ENCODE results near the gene FILIP1L. TPM values are rescaled to one million over a fixed set of nuclear protein-coding genes. Genes with fewer than 3 reads are reported as not detected.

Gene FILIP1L
- total and polyA plus RNA-seq, 2 of the 13 experiments (the other 11 are each of a cell fraction or from before 2014, with no cell fraction given): 8.1 to 187 TPM

DNA sequence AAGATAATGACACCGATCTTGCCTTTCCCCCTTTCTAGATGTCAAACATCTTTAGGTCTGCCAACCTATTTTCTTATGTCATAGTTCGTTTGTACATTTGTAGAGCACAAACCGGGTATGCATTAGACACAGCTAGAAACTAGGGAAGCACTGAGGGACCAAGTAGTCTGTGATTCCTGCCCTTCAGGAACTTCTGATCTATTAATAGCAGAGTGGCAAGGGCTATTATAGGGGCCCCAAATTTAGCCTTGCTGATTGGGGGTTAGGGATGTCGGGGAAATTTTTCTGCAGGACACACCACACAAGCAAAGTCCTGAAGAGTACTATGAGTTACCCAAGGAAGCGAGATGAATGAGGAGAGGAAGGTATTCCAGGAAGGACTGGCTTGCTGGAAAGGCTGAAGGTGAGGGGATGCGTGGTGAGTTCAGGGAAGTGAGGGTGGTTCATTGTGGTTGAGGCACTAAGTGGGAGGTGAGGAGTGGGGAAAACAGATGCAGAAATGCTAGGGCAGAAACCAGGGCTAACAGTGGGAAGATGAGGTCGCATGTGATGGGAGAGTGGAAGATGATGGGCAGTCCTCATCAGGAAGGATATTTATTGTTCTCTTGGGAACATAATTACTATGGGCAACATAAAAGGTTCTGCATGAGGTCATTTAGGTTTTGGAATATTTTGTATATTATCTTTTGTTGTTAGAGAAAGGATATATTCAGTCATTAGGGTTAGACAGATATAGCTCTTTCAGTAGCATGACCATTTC lies 152.4 kb downstream of the FILIP1L start (continued):
- TF ChIP-seq, protein P1, sequence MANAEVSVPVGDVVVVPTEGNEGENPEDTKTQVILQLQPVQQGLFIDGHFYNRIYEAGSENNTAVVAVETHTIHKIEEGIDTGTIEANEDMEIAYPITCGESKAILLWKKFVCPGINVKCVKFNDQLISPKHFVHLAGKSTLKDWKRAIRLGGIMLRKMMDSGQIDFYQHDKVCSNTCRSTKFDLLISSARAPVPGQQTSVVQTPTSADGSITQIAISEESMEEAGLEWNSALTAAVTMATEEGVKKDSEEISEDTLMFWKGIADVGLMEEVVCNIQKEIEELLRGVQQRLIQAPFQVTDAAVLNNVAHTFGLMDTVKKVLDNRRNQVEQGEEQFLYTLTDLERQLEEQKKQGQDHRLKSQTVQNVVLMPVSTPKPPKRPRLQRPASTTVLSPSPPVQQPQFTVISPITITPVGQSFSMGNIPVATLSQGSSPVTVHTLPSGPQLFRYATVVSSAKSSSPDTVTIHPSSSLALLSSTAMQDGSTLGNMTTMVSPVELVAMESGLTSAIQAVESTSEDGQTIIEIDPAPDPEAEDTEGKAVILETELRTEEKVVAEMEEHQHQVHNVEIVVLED (CRISPR knock-in tag; IDR thresholded peaks at IDR 0.05; ENCODE audit: borderline replicate concordance): no peak
- TF ChIP-seq ZSCAN21 (CRISPR knock-in tag; IDR thresholded peaks at IDR 0.05; ENCODE audit: borderline replicate concordance): no peak

DNA sequence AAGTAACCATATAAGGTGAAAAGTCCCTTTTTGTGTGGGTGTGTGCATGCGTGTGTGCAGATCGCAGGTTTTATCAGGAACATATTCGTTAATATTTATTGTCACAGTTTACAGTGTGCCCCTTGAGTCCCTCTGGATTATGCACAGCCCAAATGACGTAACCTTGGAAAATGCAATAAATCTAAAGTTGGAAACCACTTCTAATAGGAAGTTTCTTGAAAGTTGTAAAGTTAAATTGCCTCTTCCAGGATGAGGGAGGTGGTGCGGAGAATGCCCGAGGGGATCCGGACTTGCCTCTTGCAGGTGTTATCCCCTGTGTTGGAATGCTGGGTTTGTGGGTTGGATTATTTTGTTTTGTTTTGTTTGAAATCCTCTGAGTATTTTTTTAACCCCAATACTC lies 153.4 kb downstream of the FILIP1L start:
- CTCF ChIA-PET (ENCODE audit: low intra/inter-chr PET ratio, low total read pairs): no interaction called here
- no peak overlapping the region for H3K4me2 ChIP-seq (ENCODE audit: low read depth, low read length)
- POLR2A ChIA-PET: no interaction called here
- H4K20me1 ChIP-seq (ENCODE audit: insufficient read depth, low read length): no peaks in the 10 kb centered on the region
- no peaks in the 10 kb centered on the region for H3K36me3 ChIP-seq (replicated peaks in 1 of 2; ENCODE audit: control insufficient read depth in 1 of 2, insufficient read depth in 2 of 2, low read length in 2 of 2)
- no peaks in the 10 kb centered on the region for H3K79me2 ChIP-seq (ENCODE audit: insufficient read depth, low read length)
- no peak overlapping the region for H3K9ac ChIP-seq (ENCODE audit: insufficient read depth, low read depth, low read length)
- H3K4me1 ChIP-seq (ENCODE audit: insufficient read depth, low read length): peaks cover 39% of the 10 kb centered on the region
- 97% methylated on average over 7 of the region's 7 CpGs for WGBS (ENCODE audit: low lambda C conversion rate)
- DNase-seq (ENCODE audit: low spot score) (no peak), ATAC-seq (no peak), FAIRE-seq (no peak)
- H2AFZ ChIP-seq (ENCODE audit: low read length): no peak overlapping the region
- in situ Hi-C loops (cut with HindIII; ENCODE audit: extremely low pct_ligation_motif_present, low pct_unique_long_range_greater_than_20kb): no loop called here
- H3K27me3 ChIP-seq (ENCODE audit: control insufficient read depth in 1 of 2, insufficient read depth in 2 of 2, low read length in 2 of 2): no peaks in the 10 kb centered on the region
- intact Hi-C loops (cut with micrococcal nuclease; ENCODE audit: unreplicated experiment): no loop called here
- no peak overlapping the region for H3K4me3 ChIP-seq (replicated peaks in 1 of 3; ENCODE audit: insufficient read depth in 1 of 3, low read depth in 2 of 3, low read length in 3 of 3)
- no peak overlapping the region for H3K27ac ChIP-seq (ENCODE audit: extremely low read length, insufficient read depth, low read length)
- no TSS peak for BruUV-seq (replicated peaks)
- H3K9me3 ChIP-seq (ENCODE audit: low read length): no peaks in the 10 kb centered on the region
- TF ChIP-seq, protein P2, sequence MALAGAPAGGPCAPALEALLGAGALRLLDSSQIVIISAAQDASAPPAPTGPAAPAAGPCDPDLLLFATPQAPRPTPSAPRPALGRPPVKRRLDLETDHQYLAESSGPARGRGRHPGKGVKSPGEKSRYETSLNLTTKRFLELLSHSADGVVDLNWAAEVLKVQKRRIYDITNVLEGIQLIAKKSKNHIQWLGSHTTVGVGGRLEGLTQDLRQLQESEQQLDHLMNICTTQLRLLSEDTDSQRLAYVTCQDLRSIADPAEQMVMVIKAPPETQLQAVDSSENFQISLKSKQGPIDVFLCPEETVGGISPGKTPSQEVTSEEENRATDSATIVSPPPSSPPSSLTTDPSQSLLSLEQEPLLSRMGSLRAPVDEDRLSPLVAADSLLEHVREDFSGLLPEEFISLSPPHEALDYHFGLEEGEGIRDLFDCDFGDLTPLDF (CRISPR knock-in tag; IDR thresholded peaks at IDR 0.05): no peak
- TF ChIP-seq SMAD3 (CRISPR knock-in tag; IDR thresholded peaks at IDR 0.05) (no peak), ZNF549 (CRISPR knock-in tag; IDR thresholded peaks at IDR 0.05) (no peak), HOXA3 (CRISPR knock-in tag; IDR thresholded peaks at IDR 0.05) (no peak), ZNF629 (CRISPR knock-in tag; conservative IDR thresholded peaks at IDR 0.05) (no peak), RAD51 (IDR thresholded peaks at IDR 0.05; ENCODE audit: borderline replicate concordance) (no peak), ZNF333 (CRISPR knock-in tag; IDR thresholded peaks at IDR 0.05; ENCODE audit: borderline replicate concordance) (no peak), POLR2A (IDR thresholded peaks at IDR 0.05; ENCODE audit: insufficient read depth in 1 of 2, low read depth in 2 of 2, low read length in 2 of 2) (no peak)
- TF ChIP-seq, protein P3, sequence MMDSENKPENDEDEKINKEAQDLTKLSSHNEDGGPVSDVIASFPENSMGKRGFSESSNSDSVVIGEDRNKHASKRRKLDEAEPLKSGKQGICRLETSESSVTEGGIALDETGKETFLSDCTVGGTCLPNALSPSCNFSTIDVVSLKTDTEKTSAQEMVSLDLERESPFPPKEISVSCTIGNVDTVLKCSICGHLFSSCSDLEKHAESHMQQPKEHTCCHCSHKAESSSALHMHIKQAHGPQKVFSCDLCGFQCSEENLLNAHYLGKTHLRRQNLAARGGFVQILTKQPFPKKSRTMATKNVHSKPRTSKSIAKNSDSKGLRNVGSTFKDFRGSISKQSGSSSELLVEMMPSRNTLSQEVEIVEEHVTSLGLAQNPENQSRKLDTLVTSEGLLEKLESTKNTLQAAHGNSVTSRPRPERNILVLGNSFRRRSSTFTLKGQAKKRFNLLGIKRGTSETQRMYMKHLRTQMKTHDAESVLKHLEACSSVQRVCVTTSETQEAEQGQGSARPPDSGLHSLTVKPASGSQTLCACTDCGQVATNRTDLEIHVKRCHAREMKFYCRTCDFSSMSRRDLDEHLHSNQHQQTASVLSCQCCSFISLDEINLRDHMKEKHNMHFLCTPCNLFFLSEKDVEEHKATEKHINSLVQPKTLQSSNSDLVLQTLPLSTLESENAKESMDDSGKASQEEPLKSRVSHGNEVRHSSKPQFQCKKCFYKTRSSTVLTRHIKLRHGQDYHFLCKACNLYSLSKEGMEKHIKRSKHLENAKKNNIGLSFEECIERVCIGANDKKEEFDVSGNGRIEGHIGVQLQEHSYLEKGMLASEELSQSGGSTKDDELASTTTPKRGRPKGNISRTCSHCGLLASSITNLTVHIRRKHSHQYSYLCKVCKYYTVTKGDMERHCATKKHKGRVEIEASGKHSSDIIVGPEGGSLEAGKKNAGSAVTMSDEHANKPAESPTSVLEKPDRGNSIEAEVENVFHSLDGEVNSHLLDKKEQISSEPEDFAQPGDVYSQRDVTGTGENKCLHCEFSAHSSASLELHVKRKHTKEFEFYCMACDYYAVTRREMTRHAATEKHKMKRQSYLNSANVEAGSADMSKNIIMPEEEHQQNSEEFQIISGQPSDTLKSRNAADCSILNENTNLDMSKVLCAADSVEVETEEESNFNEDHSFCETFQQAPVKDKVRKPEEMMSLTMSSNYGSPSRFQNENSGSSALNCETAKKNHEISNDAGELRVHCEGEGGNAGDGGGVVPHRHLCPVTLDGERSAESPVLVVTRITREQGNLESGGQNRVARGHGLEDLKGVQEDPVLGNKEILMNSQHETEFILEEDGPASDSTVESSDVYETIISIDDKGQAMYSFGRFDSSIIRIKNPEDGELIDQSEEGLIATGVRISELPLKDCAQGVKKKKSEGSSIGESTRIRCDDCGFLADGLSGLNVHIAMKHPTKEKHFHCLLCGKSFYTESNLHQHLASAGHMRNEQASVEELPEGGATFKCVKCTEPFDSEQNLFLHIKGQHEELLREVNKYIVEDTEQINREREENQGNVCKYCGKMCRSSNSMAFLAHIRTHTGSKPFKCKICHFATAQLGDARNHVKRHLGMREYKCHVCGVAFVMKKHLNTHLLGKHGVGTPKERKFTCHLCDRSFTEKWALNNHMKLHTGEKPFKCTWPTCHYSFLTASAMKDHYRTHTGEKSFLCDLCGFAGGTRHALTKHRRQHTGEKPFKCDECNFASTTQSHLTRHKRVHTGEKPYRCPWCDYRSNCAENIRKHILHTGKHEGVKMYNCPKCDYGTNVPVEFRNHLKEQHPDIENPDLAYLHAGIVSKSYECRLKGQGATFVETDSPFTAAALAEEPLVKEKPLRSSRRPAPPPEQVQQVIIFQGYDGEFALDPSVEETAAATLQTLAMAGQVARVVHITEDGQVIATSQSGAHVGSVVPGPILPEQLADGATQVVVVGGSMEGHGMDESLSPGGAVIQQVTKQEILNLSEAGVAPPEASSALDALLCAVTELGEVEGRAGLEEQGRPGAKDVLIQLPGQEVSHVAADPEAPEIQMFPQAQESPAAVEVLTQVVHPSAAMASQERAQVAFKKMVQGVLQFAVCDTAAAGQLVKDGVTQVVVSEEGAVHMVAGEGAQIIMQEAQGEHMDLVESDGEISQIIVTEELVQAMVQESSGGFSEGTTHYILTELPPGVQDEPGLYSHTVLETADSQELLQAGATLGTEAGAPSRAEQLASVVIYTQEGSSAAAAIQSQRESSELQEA (CRISPR knock-in tag; IDR thresholded peaks at IDR 0.05; ENCODE audit: not compliant biosample characterization): no peak

Data from HepG2 (cell line).